GM10248 (cell line): Measurements from ENCODE around the gene PLPP3.

Experiments used
- CTCF ChIA-PET: fragments of 300-600 bp; sonication (Branson Sonifier 250); formaldehyde crosslinking; extraction: SDS; loops from one replicate; lab custom pipeline; 2021; ENCODE audit warnings: antibody characterized with exemption; lab: Yijun Ruan, JAX
- POLR2A ChIA-PET: fragments of 350-650 bp; sonication (Branson Sonifier 250); formaldehyde crosslinking; extraction: SDS; loops from one replicate; lab custom pipeline; 2020; ENCODE audit warnings: antibody characterized with exemption; lab: Yijun Ruan, JAX
- DNase-seq: peaks from one replicate; pipeline ENCODE4 v3.0.0; 2012; ENCODE audit errors: extremely low spot score
- CTCF ChIP-seq: IDR thresholded peaks from 2 replicates; pipeline ENCODE4 v1.5.1; 2012; ENCODE audit warnings: mild to moderate bottlenecking, low read depth; ENCODE audit errors: extremely low read depth, missing control alignments, control extremely low read depth

Gene PLPP3

GRCh38 chr1:56457756-56458375, 121.5 kb downstream of the PLPP3 start:
- no peak for DNase-seq
- no peak for TF ChIP-seq CTCF
- ChIA-PET POLR2A (no interaction called here), CTCF (interaction anchor here (0.9 to 1.2 kb wide), 4 partner anchors 20 to 1462 kb away, joined by 3 to 5 read pairs (median 3); no protein-coding TSS in a partner anchor)

GRCh38 chr1:56456435-56457101, 122.8 kb downstream of the PLPP3 start:
- TF ChIP-seq CTCF = no peak
- CTCF ChIA-PET = interaction anchor here (0.6 to 1.4 kb wide), 3 partner anchors 15 to 1460 kb away, joined by 3 read pairs; no protein-coding TSS in a partner anchor
- POLR2A ChIA-PET = no interaction called here
- DNase-seq = no peak

- POLR2A ChIA-PET = no interaction called here
Measured at GRCh38 chr1:56453417-56454078, 125.8 kb downstream of the PLPP3 start.

GRCh38 chr1:56453016-56453415, 126.3 kb downstream of the PLPP3 start:
- ChIA-PET CTCF (interaction anchor here (1.3 kb wide), 1 partner anchor 21 kb away, joined by 4 read pairs; no protein-coding TSS in a partner anchor), POLR2A (no interaction called here)
- no peak for TF ChIP-seq CTCF
- DNase-seq = no peak

More at GRCh38 chr1:56453417-56454078, 125.8 kb downstream of the PLPP3 start:
- no peak for DNase-seq
- no peak for TF ChIP-seq CTCF
- CTCF ChIA-PET = no interaction called here

- no peak for TF ChIP-seq CTCF
- POLR2A ChIA-PET = no interaction called here
- CTCF ChIA-PET = interaction anchor here (1.3 kb wide), 1 partner anchor 20 kb away, joined by 4 read pairs; no protein-coding TSS in a partner anchor
- DNase-seq = no peak
Measured at GRCh38 chr1:56452027-56453011, 127.0 kb downstream of the PLPP3 start.
